Smooth muscle cell of the coronary artery (primary cell): Measurements from ENCODE around the gene PLAC8. TPM values are rescaled to one million over a fixed set of nuclear protein-coding genes. Genes with fewer than 3 reads are reported as not detected.

Source experiments
- total RNA-seq: library from RNA; depleted of rRNA; stranded (reverse); fragments of >200 nt; gene quantifications from 2 replicates; pipeline ENCODE4 v1.2.3, GENCODE V29; 2014; ENCODE audit warnings: low replicate concordance

The PLAC8 gene, protein sequence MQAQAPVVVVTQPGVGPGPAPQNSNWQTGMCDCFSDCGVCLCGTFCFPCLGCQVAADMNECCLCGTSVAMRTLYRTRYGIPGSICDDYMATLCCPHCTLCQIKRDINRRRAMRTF
- total RNA-seq = 0.35 TPM in 1 of 2 replicates, not detected in the other

DNA sequence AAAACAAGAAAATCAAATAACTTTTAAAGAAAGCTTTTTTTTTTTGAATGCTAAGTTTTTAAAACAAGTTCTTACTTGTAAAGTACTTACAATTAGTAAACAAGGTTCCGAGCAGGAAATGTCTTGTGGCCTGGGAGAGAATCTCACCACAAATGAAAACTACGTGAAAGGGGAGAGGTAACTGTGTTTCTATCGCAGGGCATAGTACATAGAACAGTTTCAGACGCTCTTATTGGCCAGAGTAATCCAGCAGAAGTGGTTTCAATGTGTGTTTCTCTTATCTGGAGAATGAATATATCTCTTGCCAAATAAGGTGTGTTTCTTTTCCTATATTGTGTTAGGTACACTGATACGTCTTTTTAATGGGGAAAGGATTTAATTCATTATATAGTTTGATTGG is at the start of gene PLAC8:
Gene PLAC8 (minus strand): TSS at position 154 of the 400 bp plus-strand sequence. CDS start 6,808 bp downstream, outside the sequence.

Other genes with a start within 250 kb of the PLAC8 start
- 259 and 285 TPM in 2 replicates for gene SEC31A, start 223.6 kb downstream of the PLAC8 start, total RNA-seq
- gene THAP9, start 214.0 kb downstream of the PLAC8 start, total RNA-seq = 2.8 and 4.8 TPM in 2 replicates
- 8.8 and 9.6 TPM in 2 replicates for gene LIN54, start 103.9 kb downstream of the PLAC8 start, total RNA-seq
- 30.1 and 85.1 TPM in 2 replicates for gene COPS4, start 79.5 kb downstream of the PLAC8 start, total RNA-seq
- 5.0 and 7.2 TPM in 2 replicates for gene COQ2, start 170.1 kb upstream of the PLAC8 start, total RNA-seq
- gene HPSE, start 220.1 kb upstream of the PLAC8 start, total RNA-seq = 0.23 and 0.59 TPM in 2 replicates